ENCODE results near the gene SLC43A1.

GRCh38 chr11:57453543-57454177 is 61.8 kb downstream of the SLC43A1 start:
- TF ChIP-seq POLR2AphosphoS5 (IDR thresholded peaks at IDR 0.05; ENCODE audit: low read depth) (no peak), CTCF (conservative IDR thresholded peaks at IDR 0.05; ENCODE audit: low read depth in 2 of 2) (no peak), EZH2 (IDR thresholded peaks at IDR 0.05; ENCODE audit: low read depth, unreplicated experiment) (no peak), CREB1 (CRISPR knock-in tag; IDR thresholded peaks at IDR 0.05; ENCODE audit: low read depth) (no peak), REST (IDR thresholded peaks at IDR 0.05; ENCODE audit: unreplicated experiment) (no peak), EZH2phosphoT487 (IDR thresholded peaks at IDR 0.05; ENCODE audit: unreplicated experiment) (no peak), STAT1 (IDR thresholded peaks at IDR 0.05; ENCODE audit: unreplicated experiment) (no peak)
